HG03469 (cell line): ENCODE data around the gene LIMS2.

ENCODE experiments used
- ATAC-seq: cut with Tn5 transposase; IDR thresholded peaks from one replicate; pipeline ENCODE4 v1.9.1; 2021; ENCODE audit warnings: mild to moderate bottlenecking, moderate library complexity, moderate number of reproducible peaks; ENCODE audit not compliant: unreplicated experiment

LIMS2 gene

GRCh38 chr2:127658641-127659407, 16.5 kb downstream of the LIMS2 start:
- no peak for ATAC-seq

- ATAC-seq, result no peak
Observed at GRCh38 chr2:127658146-127658545, 17.2 kb downstream of the LIMS2 start.

- ATAC-seq, result no peak
Observed at GRCh38 chr2:127657232-127657595, 18.1 kb downstream of the LIMS2 start.

- ATAC-seq, result no peak
Observed at GRCh38 chr2:127656569-127657231, 18.6 kb downstream of the LIMS2 start.

- no peak for ATAC-seq
Observed at GRCh38 chr2:127655209-127656073, 19.9 kb downstream of the LIMS2 start.

- ATAC-seq, result no peak
Observed at GRCh38 chr2:127654838-127655175, 20.5 kb downstream of the LIMS2 start.

- no peak for ATAC-seq
Observed at GRCh38 chr2:127654084-127654837, 21.1 kb downstream of the LIMS2 start.

GRCh38 chr2:127653421-127654083, 21.8 kb downstream of the LIMS2 start:
- no peak for ATAC-seq

GRCh38 chr2:127652786-127653357, 22.5 kb downstream of the LIMS2 start:
- no peak for ATAC-seq

GRCh38 chr2:127651971-127652550, 23.3 kb downstream of the LIMS2 start:
- no peak for ATAC-seq

- no peak for ATAC-seq
Observed at GRCh38 chr2:127651381-127651809, 23.9 kb downstream of the LIMS2 start.

GRCh38 chr2:127650785-127651380, 24.4 kb downstream of the LIMS2 start:
- no peak for ATAC-seq

- no peak for ATAC-seq
Observed at GRCh38 chr2:127650041-127650784, 25.1 kb downstream of the LIMS2 start.

GRCh38 chr2:127649684-127650040, 25.7 kb downstream of the LIMS2 start:
- no peak for ATAC-seq

GRCh38 chr2:127649100-127649611, 26.2 kb downstream of the LIMS2 start:
- ATAC-seq, result no peak

- no peak for ATAC-seq
Observed at GRCh38 chr2:127648321-127648720, 27.0 kb downstream of the LIMS2 start.

- ATAC-seq, result no peak
Observed at GRCh38 chr2:127647242-127648190, 27.8 kb downstream of the LIMS2 start.
